ENCODE data around the gene IGFBP6.

IGFBP6 gene

DNA sequence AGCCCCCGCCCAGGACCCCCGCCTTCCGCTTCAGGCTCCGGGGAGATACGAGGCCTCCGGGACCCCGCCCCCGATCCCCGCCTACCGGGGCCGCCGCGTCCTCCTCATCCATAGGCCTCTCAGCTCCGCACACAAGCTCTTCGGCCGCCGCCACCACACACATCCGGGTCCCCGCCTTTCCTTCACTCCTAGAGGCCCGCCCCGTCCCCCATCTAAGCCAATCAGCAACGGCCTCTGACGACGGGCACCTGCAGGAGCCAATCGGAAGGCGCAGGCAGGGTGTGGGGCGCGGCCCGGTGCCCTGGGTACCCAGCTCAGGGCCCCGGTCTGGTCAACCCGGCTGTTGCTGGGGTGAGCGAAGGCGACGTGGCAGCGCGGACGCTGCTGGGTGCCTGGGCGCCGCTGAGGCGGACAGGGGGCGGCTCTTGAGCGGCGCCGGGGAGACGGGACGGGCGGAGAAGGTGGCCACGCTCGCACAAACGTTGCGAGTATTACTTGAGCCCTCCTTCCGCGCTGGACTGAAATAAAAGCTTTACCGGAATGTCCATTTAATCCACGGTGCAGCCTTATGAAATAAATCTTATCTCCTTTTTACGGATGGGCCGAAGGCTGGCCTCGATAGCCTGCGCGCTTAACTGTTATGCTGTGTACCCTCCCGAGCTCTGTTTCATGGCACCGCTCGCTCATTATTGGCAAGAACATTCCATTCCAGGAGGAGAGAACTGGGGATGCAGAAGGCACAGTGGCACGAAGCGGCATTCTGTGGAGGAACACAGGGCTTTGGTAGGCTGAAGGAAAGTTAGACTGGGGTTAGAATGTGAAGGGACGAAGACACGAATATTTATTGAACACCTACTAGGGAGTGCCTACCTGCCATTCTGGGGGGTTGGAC lies 18.0 kb upstream of the IGFBP6 start, which contains the start of gene SPRYD3 (continued):
- TF ChIP-seq, protein P1, sequence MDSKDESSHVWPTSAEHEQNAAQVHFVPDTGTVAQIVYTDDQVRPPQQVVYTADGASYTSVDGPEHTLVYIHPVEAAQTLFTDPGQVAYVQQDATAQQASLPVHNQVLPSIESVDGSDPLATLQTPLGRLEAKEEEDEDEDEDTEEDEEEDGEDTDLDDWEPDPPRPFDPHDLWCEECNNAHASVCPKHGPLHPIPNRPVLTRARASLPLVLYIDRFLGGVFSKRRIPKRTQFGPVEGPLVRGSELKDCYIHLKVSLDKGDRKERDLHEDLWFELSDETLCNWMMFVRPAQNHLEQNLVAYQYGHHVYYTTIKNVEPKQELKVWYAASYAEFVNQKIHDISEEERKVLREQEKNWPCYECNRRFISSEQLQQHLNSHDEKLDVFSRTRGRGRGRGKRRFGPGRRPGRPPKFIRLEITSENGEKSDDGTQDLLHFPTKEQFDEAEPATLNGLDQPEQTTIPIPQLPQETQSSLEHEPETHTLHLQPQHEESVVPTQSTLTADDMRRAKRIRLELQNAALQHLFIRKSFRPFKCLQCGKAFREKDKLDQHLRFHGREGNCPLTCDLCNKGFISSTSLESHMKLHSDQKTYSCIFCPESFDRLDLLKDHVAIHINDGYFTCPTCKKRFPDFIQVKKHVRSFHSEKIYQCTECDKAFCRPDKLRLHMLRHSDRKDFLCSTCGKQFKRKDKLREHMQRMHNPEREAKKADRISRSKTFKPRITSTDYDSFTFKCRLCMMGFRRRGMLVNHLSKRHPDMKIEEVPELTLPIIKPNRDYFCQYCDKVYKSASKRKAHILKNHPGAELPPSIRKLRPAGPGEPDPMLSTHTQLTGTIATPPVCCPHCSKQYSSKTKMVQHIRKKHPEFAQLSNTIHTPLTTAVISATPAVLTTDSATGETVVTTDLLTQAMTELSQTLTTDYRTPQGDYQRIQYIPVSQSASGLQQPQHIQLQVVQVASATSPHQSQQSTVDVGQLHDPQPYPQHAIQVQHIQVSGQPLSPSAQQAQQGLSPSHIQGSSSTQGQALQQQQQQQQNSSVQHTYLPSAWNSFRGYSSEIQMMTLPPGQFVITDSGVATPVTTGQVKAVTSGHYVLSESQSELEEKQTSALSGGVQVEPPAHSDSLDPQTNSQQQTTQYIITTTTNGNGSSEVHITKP (tag by site-specific recombination; IDR thresholded peaks at IDR 0.05): peak; percentile 92
- TF ChIP-seq ZFP37 (tag by site-specific recombination; IDR thresholded peaks at IDR 0.05): no peak; the same call in 1 of the 2 replicates
- TF ChIP-seq, protein P2, sequence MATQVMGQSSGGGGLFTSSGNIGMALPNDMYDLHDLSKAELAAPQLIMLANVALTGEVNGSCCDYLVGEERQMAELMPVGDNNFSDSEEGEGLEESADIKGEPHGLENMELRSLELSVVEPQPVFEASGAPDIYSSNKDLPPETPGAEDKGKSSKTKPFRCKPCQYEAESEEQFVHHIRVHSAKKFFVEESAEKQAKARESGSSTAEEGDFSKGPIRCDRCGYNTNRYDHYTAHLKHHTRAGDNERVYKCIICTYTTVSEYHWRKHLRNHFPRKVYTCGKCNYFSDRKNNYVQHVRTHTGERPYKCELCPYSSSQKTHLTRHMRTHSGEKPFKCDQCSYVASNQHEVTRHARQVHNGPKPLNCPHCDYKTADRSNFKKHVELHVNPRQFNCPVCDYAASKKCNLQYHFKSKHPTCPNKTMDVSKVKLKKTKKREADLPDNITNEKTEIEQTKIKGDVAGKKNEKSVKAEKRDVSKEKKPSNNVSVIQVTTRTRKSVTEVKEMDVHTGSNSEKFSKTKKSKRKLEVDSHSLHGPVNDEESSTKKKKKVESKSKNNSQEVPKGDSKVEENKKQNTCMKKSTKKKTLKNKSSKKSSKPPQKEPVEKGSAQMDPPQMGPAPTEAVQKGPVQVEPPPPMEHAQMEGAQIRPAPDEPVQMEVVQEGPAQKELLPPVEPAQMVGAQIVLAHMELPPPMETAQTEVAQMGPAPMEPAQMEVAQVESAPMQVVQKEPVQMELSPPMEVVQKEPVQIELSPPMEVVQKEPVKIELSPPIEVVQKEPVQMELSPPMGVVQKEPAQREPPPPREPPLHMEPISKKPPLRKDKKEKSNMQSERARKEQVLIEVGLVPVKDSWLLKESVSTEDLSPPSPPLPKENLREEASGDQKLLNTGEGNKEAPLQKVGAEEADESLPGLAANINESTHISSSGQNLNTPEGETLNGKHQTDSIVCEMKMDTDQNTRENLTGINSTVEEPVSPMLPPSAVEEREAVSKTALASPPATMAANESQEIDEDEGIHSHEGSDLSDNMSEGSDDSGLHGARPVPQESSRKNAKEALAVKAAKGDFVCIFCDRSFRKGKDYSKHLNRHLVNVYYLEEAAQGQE (tag by site-specific recombination; IDR thresholded peaks at IDR 0.05): no peak
- no peak for TF ChIP-seq ZNF473 (tag by site-specific recombination; IDR thresholded peaks at IDR 0.05)
- TF ChIP-seq ZNF624 (tag by site-specific recombination; IDR thresholded peaks at IDR 0.05): no peak
- TF ChIP-seq ZNF701 (tag by site-specific recombination; IDR thresholded peaks at IDR 0.05): no peak
- no peak for TF ChIP-seq ZNF529 (tag by site-specific recombination; IDR thresholded peaks at IDR 0.05; ENCODE audit: insufficient replicate concordance)
- 0 out of 2 replicates have a peak, but pooled peaks have one; percentile 18 for TF ChIP-seq ZNF366 (tag by site-specific recombination; conservative IDR thresholded peaks at IDR 0.05)
- TF ChIP-seq ZNF521 (tag by site-specific recombination; IDR thresholded peaks at IDR 0.05): no peak
- TF ChIP-seq ZNF274 (IDR thresholded peaks at IDR 0.05; ENCODE audit: low read length): no peak
- no peak for TF ChIP-seq ZNF274 (tag by site-specific recombination; IDR thresholded peaks at IDR 0.05; ENCODE audit: borderline replicate concordance)
- no peak for TF ChIP-seq ZNF184 (tag by site-specific recombination; IDR thresholded peaks at IDR 0.05)
- TF ChIP-seq ZNF544 (tag by site-specific recombination; IDR thresholded peaks at IDR 0.05): no peak
- TF ChIP-seq ZNF248 (tag by site-specific recombination; IDR thresholded peaks at IDR 0.05): no peak
- no peak for TF ChIP-seq ZBTB21 (tag by site-specific recombination; IDR thresholded peaks at IDR 0.05)
- TF ChIP-seq, protein P3, sequence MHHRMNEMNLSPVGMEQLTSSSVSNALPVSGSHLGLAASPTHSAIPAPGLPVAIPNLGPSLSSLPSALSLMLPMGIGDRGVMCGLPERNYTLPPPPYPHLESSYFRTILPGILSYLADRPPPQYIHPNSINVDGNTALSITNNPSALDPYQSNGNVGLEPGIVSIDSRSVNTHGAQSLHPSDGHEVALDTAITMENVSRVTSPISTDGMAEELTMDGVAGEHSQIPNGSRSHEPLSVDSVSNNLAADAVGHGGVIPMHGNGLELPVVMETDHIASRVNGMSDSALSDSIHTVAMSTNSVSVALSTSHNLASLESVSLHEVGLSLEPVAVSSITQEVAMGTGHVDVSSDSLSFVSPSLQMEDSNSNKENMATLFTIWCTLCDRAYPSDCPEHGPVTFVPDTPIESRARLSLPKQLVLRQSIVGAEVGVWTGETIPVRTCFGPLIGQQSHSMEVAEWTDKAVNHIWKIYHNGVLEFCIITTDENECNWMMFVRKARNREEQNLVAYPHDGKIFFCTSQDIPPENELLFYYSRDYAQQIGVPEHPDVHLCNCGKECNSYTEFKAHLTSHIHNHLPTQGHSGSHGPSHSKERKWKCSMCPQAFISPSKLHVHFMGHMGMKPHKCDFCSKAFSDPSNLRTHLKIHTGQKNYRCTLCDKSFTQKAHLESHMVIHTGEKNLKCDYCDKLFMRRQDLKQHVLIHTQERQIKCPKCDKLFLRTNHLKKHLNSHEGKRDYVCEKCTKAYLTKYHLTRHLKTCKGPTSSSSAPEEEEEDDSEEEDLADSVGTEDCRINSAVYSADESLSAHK (tag by site-specific recombination; IDR thresholded peaks at IDR 0.05): no peak
- TF ChIP-seq, protein P4, sequence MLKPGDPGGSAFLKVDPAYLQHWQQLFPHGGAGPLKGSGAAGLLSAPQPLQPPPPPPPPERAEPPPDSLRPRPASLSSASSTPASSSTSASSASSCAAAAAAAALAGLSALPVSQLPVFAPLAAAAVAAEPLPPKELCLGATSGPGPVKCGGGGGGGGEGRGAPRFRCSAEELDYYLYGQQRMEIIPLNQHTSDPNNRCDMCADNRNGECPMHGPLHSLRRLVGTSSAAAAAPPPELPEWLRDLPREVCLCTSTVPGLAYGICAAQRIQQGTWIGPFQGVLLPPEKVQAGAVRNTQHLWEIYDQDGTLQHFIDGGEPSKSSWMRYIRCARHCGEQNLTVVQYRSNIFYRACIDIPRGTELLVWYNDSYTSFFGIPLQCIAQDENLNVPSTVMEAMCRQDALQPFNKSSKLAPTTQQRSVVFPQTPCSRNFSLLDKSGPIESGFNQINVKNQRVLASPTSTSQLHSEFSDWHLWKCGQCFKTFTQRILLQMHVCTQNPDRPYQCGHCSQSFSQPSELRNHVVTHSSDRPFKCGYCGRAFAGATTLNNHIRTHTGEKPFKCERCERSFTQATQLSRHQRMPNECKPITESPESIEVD (tag by site-specific recombination; IDR thresholded peaks at IDR 0.05): no peak
- TF ChIP-seq, protein P5, sequence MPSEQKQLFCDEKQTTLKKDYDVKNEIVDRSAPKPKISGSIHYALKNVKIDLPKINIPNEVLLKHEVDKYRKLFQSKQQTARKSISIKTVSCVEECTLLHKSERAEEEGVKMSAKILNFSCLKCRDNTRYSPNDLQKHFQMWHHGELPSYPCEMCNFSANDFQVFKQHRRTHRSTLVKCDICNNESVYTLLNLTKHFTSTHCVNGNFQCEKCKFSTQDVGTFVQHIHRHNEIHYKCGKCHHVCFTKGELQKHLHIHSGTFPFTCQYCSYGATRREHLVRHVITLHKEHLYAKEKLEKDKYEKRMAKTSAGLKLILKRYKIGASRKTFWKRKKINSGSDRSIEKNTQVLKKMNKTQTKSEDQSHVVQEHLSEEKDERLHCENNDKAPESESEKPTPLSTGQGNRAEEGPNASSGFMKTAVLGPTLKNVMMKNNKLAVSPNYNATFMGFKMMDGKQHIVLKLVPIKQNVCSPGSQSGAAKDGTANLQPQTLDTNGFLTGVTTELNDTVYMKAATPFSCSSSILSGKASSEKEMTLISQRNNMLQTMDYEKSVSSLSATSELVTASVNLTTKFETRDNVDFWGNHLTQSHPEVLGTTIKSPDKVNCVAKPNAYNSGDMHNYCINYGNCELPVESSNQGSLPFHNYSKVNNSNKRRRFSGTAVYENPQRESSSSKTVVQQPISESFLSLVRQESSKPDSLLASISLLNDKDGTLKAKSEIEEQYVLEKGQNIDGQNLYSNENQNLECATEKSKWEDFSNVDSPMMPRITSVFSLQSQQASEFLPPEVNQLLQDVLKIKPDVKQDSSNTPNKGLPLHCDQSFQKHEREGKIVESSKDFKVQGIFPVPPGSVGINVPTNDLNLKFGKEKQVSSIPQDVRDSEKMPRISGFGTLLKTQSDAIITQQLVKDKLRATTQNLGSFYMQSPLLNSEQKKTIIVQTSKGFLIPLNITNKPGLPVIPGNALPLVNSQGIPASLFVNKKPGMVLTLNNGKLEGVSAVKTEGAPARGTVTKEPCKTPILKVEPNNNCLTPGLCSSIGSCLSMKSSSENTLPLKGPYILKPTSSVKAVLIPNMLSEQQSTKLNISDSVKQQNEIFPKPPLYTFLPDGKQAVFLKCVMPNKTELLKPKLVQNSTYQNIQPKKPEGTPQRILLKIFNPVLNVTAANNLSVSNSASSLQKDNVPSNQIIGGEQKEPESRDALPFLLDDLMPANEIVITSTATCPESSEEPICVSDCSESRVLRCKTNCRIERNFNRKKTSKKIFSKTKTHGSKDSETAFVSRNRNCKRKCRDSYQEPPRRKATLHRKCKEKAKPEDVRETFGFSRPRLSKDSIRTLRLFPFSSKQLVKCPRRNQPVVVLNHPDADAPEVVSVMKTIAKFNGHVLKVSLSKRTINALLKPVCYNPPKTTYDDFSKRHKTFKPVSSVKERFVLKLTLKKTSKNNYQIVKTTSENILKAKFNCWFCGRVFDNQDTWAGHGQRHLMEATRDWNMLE (tag by site-specific recombination; conservative IDR thresholded peaks at IDR 0.05; ENCODE audit: low read depth): no peak
- TF ChIP-seq, protein P6, sequence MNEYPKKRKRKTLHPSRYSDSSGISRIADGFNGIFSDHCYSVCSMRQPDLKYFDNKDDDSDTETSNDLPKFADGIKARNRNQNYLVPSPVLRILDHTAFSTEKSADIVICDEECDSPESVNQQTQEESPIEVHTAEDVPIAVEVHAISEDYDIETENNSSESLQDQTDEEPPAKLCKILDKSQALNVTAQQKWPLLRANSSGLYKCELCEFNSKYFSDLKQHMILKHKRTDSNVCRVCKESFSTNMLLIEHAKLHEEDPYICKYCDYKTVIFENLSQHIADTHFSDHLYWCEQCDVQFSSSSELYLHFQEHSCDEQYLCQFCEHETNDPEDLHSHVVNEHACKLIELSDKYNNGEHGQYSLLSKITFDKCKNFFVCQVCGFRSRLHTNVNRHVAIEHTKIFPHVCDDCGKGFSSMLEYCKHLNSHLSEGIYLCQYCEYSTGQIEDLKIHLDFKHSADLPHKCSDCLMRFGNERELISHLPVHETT (tag by site-specific recombination; IDR thresholded peaks at IDR 0.05): no peak
- TF ChIP-seq ZNF658 (tag by site-specific recombination; IDR thresholded peaks at IDR 0.05): no peak
- TF ChIP-seq SP2 (tag by site-specific recombination; IDR thresholded peaks at IDR 0.05): peak; percentile 99

Measured in HEK293 (cell line).